8988T (cell line): ENCODE results near the gene PNPLA3.

Experiments used
- DNase-seq: peaks from one replicate; pipeline ENCODE4 v3.0.0; 2011

Gene PNPLA3

GRCh38 chr22:43969021-43969878, 45.6 kb downstream of the PNPLA3 start:
- DNase-seq = no peak

GRCh38 chr22:43969989-43970755, 46.6 kb downstream of the PNPLA3 start:
- no peak for DNase-seq

DNA sequence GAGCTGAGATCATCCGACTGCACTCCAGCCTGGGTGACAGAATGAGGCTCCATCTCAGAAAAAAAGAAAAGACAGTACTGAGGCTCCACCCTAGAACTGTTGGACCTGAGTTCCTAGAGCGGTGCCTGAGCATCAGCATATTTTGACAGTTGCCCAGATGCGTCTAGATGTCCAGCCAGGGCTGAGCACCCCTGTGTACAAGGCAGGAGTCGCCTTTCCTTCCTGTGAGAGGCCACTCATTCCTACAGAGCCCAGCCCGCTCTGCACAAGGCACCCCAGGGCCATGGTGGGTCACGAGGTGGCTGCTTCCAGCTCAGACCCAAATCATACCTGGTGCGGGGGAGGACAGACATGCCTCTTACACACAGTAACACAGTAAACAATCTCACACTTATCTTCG, 47.5 kb downstream of the PNPLA3 start:
- no peak for DNase-seq

DNA sequence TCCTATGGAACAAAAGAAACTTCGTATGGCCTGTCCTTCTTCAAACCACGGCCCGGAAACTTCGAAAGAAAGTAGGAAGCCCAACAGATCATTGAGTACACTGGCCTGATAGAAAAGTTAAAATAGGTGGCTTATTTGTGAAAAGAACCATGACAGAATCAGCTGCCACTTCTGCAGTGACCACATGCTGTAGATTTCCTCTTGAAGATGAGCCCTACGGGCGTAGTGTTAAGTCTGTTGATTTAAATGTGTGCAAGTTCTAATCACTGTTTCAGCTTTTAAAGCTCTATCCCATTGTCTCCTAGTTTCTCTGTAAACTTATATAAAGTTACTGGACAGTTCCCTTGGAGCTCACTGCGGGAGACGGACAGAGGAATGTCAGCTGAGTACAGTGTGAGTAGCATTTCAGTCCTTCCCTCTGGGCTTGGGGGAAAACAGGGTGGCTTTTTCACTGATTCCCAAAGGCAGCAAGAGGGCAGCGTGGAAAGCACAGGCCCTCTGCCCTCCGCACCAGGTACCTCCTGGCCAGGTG, 49.4 kb downstream of the PNPLA3 start:
- DNase-seq = no peak

- DNase-seq = no peak
Observed at GRCh38 chr22:43974028-43974545, 50.5 kb downstream of the PNPLA3 start.

GRCh38 chr22:43975041-43975440, 51.4 kb downstream of the PNPLA3 start:
- no peak for DNase-seq

DNA sequence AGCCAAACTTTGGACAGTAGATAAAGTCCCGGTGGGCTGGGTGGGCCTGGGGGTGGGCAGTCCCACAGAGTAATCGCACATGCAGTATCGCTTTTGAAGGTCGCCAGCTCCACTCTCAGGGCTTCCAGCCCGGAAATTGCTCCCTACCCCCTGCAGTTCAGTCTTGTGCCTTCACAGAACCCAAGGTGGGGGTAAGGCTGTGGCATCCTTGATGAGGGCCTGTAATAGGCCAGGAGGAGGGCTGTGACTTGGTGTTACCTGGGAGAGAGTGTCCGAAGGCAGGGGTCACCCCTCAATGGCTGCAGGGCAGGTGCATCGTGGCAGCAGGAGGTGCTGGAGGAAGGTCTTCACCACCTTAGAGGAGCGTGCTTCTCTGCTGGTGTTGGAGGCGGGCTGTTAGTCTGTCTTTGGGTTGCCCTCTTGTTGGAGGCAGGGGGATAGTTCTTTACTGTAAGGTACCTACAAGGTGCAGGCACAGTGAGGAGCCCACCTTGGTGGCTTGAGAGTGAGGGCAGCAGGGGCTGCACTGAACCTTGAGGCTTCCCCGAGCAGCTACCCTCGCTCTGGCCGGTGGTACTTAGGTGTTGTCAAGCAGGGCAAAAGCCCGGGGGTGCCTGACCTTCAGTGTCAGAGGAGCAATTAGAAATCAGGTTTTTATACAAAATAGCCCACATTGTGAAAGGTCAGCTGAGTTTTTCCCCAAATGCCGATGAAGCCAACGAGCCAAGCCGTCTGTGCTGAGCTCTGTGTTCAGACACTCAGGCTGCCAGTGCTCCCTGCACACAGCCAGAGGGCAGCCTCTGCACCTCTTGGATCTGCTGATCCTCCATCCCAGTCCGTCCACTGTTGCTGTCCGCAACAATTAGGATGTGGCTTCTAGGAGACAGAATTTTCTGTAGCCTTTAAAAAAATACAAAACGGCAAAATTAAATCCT, 53.5 kb downstream of the PNPLA3 start:
- DNase-seq = no peak

DNA sequence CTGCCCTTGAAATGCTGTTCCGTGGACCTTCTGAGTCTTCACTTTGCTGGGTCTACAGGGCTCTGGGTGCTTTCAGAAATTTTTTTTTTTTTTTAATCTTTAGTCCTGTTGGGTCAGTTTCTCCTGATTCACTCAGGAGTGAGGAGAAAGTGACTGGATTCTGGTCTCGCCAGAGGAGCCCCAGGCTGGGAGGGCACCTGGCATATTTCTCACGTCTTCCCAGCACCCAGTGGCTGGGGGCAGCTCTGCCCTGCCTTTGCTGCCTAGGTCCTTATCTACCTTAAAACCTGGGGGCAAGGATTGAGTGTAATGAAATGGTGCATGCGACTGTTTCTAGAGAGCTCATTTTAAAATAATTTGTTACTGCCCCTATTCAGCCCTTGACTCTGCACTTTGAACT, 55.0 kb downstream of the PNPLA3 start:
- no peak for DNase-seq

GRCh38 chr22:43980579-43980978, 57.0 kb downstream of the PNPLA3 start:
- no peak for DNase-seq

DNA sequence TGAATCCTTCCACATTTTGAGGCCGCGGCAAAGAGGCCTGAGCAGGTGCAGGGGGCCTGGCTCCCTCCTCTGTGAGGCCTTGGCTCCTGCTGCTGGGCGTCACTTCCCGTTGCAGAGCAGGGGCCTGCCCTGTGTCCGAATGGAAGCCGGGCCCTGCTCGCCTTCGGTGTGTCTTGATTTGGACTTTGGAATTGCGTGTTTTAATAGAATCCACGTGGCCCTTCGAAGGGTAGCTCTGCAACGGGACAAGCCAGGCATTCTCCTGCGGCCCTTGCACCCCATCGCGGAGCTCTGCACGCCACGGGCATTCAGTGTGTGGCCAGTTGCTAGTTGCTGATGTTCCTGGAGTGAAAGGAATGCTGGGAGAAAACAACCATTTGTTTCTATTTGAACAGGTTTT, 57.4 kb downstream of the PNPLA3 start:
- no peak for DNase-seq

GRCh38 chr22:43983808-43984207, 60.2 kb downstream of the PNPLA3 start:
- DNase-seq = no peak

- DNase-seq = no peak
Observed at GRCh38 chr22:43985532-43985931, 61.9 kb downstream of the PNPLA3 start.

DNA sequence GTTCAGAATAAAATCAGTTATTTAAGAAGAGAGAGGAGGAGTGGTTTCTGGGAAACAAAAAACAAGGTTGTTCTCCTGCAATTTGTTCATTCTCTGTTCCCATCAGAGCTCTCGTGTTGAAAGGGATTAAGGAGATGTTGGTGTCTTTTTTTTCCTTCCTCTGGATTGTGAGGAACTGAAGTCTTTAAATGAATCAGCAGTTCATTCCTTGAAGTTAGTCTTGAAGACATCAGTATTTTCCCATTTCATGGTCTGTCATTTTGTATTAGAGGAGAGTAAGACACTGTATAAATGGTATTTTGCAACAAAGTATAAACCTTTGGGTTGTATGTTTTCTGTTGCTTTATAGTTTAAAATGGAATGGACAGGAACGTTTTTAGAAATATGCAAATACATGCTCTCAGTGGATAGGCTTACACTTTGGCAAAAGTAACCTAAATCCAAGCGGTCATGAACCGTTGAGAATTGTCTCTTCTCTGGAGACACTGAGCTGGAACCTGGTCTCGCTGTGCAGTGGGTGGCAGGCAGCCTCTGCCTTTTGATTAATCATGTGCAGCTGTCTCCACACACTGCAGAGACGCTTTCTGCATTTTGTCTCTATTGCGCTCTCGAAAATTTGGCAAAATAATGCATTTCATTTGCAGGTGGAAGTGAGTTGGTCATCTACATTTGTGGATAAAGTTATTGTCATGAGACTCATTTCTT, 64.7 kb downstream of the PNPLA3 start:
- no peak for DNase-seq

GRCh38 chr22:43988960-43989359, 65.4 kb downstream of the PNPLA3 start:
- no peak for DNase-seq

- DNase-seq = no peak
Observed at GRCh38 chr22:43990044-43990443, 66.4 kb downstream of the PNPLA3 start.

GRCh38 chr22:43991316-43992020, 67.9 kb downstream of the PNPLA3 start:
- no peak for DNase-seq

DNA sequence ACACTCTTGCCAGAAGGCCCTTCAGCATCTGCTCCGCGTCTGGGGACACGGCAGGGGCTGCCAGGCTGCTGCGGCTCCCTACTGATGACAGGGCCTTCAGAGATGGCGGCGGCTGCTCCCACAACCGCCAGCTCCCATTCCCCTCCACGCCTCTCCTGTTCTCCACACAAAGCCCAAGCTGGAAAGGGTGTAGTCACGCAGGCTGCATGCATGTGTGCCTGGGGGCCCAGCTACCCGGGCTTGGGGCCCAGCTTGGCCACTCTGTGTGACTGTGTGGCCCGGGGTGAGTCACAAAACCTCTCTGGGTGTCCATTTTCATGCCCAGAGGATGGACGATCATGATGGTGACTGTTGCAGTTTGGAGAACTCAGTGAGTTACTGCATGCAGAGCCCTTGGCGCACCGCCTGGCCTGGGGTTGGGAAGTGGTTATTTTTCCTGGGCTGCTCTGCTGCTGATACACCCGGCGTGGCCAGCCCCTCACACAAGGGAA, 68.8 kb downstream of the PNPLA3 start:
- DNase-seq = no peak

DNA sequence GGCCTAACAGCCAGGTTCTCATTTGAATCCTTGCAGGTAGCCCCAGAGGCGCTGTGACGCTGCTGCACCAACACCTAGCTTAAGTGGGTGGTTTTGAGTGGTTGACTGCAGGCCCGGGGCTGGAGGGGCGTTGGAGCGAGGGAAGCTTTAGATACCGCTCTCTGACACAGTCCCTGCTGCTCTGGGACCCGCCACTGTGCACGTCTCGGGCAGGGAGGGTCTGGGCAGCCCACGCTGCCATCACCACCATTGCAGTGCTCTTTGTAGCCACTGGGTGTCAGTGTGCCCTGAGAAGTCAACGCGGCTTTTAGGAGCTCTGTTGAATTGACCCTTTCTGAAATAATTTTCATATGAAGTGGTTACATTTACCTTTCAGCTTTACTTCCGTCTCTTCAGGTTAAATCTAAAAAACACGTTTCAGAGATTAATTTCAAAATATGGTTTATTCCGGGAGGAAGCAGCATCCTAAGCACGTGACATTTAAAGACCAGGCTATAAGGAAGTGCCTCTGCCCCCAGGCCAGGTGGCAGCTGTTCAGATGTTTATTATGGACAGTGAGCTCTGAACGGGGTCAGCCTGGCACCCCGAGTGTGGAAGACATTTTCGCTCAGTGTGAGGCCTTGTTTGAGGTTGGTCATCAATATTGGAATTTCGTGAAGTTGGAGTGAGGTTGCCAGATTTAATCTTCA, 69.6 kb downstream of the PNPLA3 start:
- peak; percentile 49 for DNase-seq

DNA sequence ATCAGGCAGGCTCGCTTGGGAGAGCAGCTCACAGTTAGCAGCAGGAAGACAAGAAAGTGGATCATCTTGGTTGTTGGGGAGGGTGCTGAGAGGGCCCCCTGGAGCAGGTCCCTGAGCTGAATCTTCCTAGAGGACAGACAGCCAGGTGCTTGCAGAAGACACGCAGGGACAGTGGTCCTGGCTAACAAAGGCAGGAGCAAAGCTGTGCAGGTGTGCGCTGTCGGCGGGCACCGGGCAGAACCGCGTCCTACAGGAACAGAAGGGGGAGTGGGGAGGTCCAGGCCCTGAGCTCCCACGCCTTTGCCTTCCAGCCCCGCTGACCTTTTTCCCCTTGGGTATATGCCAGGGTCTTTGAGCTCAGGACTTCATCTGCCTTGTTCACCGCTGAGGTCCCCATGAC, 70.4 kb downstream of the PNPLA3 start:
- DNase-seq = no peak

- DNase-seq = no peak
Observed at GRCh38 chr22:43994416-43994815, 70.8 kb downstream of the PNPLA3 start.
